Ectodermal cell (in vitro differentiated cells): ENCODE data around the gene BORA.

Experiments used
- H3K27ac ChIP-seq: 2 replicates; pipeline ENCODE4 v1.7.0; 2013; ENCODE audit warnings: mild to moderate bottlenecking, low read depth, low read length; ENCODE audit not compliant: insufficient read depth, poor library complexity, severe bottlenecking
- H3K27me3 ChIP-seq: 2 replicates; pipeline ENCODE4 v1.7.0; 2013; ENCODE audit warnings: mild to moderate bottlenecking, low read length; ENCODE audit not compliant: insufficient read depth, control insufficient read depth, poor library complexity, severe bottlenecking
- H3K36me3 ChIP-seq: one replicate; pipeline ENCODE4 v1.7.0; 2013; ENCODE audit warnings: low read length; ENCODE audit not compliant: control insufficient read depth, insufficient read depth
- H3K4me1 ChIP-seq: one replicate; pipeline ENCODE4 v1.7.0; 2013; ENCODE audit warnings: low read length; ENCODE audit not compliant: control insufficient read depth, insufficient read depth
- H3K4me3 ChIP-seq: 2 replicates; pipeline ENCODE4 v1.7.0; 2013; ENCODE audit warnings: low read depth, low read length, control low read depth; ENCODE audit not compliant: insufficient read depth
- H3K9me3 ChIP-seq: 2 replicates; pipeline ENCODE4 v1.7.0; 2013; ENCODE audit warnings: mild to moderate bottlenecking, low read length, moderate library complexity; ENCODE audit not compliant: control insufficient read depth
- WGBS, 2 experiments: methylation state at CpG; one replicate each; pipeline ENCODE4 v1.1.7; 2013; ENCODE audit warnings: missing lambda C conversion rate in 2 of 2; 5-methylcytosine and 5-hydroxymethylcytosine counted together

Gene BORA

GRCh38 chr13:72804301-72804700 is 76.6 kb downstream of the BORA start:
- Histone ChIP-seq H3K4me3 (no peak overlapping the region), H3K27me3 (no peaks in the 10 kb centered on the region), H3K36me3 (peaks cover 6% of the 10 kb centered on the region), H3K9me3 (no peaks in the 10 kb centered on the region), H3K27ac (no peak overlapping the region), H3K4me1 (no peaks in the 10 kb centered on the region)
- 81 to 92% methylated on average over 1 of the region's 1 CpG for WGBS, 2 experiments
